HEK293T (cell line): ENCODE data around the gene RBM26.
A peak's percentile ranks its signal among the peaks of the same experiment; 100 is the strongest.

Experiments used
- ARNT ChIP-seq: fragments of 450-650 bp; IDR thresholded peaks from 2 replicates; pipeline ENCODE4 v1.6.1; 2017; ENCODE audit warnings: mild to moderate bottlenecking
- BHLHE40 ChIP-seq: fragments of 450-650 bp; IDR thresholded peaks from 2 replicates; pipeline ENCODE4 v1.6.1; 2016; ENCODE audit warnings: mild to moderate bottlenecking, moderate library complexity, borderline replicate concordance
- CTBP1 ChIP-seq: fragments of 450-650 bp; IDR thresholded peaks from 2 replicates; pipeline ENCODE4 v1.6.1; 2016; ENCODE audit warnings: borderline replicate concordance
- ELF4 ChIP-seq: fragments of 450-650 bp; IDR thresholded peaks from 2 replicates; pipeline ENCODE4 v1.6.1; 2017; ENCODE audit warnings: antibody characterized with exemption
- FOXA1 ChIP-seq: fragments of 450-650 bp; IDR thresholded peaks from 2 replicates; pipeline ENCODE4 v1.6.1; 2016; ENCODE audit warnings: mild to moderate bottlenecking
- FOXM1 ChIP-seq: fragments of 450-650 bp; IDR thresholded peaks from 2 replicates; pipeline ENCODE4 v1.6.1; 2017; ENCODE audit warnings: mild to moderate bottlenecking, borderline replicate concordance
- HDGF ChIP-seq: fragments of 450-650 bp; IDR thresholded peaks from 2 replicates; pipeline ENCODE4 v1.6.1; 2017; ENCODE audit warnings: antibody characterized with exemption, borderline replicate concordance
- L3MBTL2 ChIP-seq: fragments of 450-650 bp; conservative IDR thresholded peaks from 2 replicates; pipeline ENCODE4 v1.6.1; 2016; ENCODE audit warnings: mild to moderate bottlenecking
- LEF1 ChIP-seq: fragments of 450-650 bp; IDR thresholded peaks from 2 replicates; pipeline ENCODE4 v1.6.1; 2017; ENCODE audit warnings: mild to moderate bottlenecking, borderline replicate concordance
- SP1 ChIP-seq: fragments of 450-650 bp; IDR thresholded peaks from 2 replicates; pipeline ENCODE4 v1.6.1; 2017
- SUZ12 ChIP-seq: fragments of 450-650 bp; IDR thresholded peaks from 2 replicates; pipeline ENCODE4 v1.6.1; 2016; ENCODE audit warnings: mild to moderate bottlenecking
- TARDBP ChIP-seq: fragments of 450-650 bp; IDR thresholded peaks from 2 replicates; pipeline ENCODE4 v1.6.1; 2016
- ZNF384 ChIP-seq: fragments of 450-650 bp; IDR thresholded peaks from 2 replicates; pipeline ENCODE4 v1.6.1; 2016
- TF ChIP-seq, protein P1 (sequence below): fragments of 450-650 bp; IDR thresholded peaks from 2 replicates; pipeline ENCODE4 v1.6.1; 2016

- TF ChIP-seq SUZ12 (no peak), ELF4 (no peak), CTBP1 (no peak), SP1 (no peak), LEF1 (no peak), HDGF (peak; percentile 5; the same call in 1 of the 2 replicates), BHLHE40 (no peak), FOXM1 (no peak), FOXA1 (no peak), ZNF384 (no peak), TARDBP (no peak), L3MBTL2 (no peak), ARNT (no peak)
- TF ChIP-seq, protein P1, sequence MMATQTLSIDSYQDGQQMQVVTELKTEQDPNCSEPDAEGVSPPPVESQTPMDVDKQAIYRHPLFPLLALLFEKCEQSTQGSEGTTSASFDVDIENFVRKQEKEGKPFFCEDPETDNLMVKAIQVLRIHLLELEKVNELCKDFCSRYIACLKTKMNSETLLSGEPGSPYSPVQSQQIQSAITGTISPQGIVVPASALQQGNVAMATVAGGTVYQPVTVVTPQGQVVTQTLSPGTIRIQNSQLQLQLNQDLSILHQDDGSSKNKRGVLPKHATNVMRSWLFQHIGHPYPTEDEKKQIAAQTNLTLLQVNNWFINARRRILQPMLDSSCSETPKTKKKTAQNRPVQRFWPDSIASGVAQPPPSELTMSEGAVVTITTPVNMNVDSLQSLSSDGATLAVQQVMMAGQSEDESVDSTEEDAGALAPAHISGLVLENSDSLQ: no peak
Observed at GRCh38 chr13:79405501-79405830, 589 bp downstream of the RBM26 start.
